AG04450 (cell line): ENCODE data around the gene MCOLN3. TPM values are rescaled to one million over a fixed set of nuclear protein-coding genes. Genes with fewer than 3 reads are reported as not detected.

Experiments
- CTCF ChIA-PET: fragments of 300-600, 350-600 bp; formaldehyde crosslinking; extraction: SDS; loops from one replicate; lab custom pipeline; 2022; ENCODE audit warnings: antibody characterized with exemption, inconsistent platforms; lab: Charles Lee
- POLR2A ChIA-PET: fragments of 350-600 bp; formaldehyde crosslinking; extraction: SDS; loops from one replicate; lab custom pipeline; 2021; ENCODE audit warnings: antibody characterized with exemption, inconsistent platforms; lab: Yijun Ruan, JAX
- DNase-seq: peaks from one replicate; pipeline ENCODE4 v3.0.0-alpha.2; 2011; ENCODE audit warnings: low read depth, low spot score
- H3K27ac ChIP-seq: one replicate; pipeline ENCODE4 v1.5.1; 2012; ENCODE audit warnings: low read depth, low read length, control low read depth
- H3K27me3 ChIP-seq: one replicate; pipeline ENCODE4 v1.6.0; 2012; ENCODE audit warnings: low read length; ENCODE audit not compliant: control insufficient read depth, insufficient read depth
- H3K4me3 ChIP-seq: 2 replicates; pipeline ENCODE4 v1.5.1; 2011; ENCODE audit warnings: mild to moderate bottlenecking, low read depth, low read length, control low read depth
- H3K9me3 ChIP-seq: 2 replicates; pipeline ENCODE4 v1.5.1; 2012; ENCODE audit warnings: low read length; ENCODE audit not compliant: control insufficient read depth, insufficient read depth
- CTCF ChIP-seq: IDR thresholded peaks from 2 replicates; pipeline ENCODE4 v1.5.1; 2011; ENCODE audit warnings: low read depth, low read length, control low read depth, inconsistent platforms
- polyA plus RNA-seq: library from polyadenylated mRNA; depleted of rRNA; stranded (reverse); fragments of >200 nt; gene quantifications from 2 replicates; pipeline ENCODE4 v1.2.3, GENCODE V29; 2011

The MCOLN3 gene
- polyA plus RNA-seq, 1 experiment: 0.05 TPM

GRCh38 chr1:85054664-85055063 lies 6.4 kb upstream of the MCOLN3 start:
- DNase-seq: no peak
- POLR2A ChIA-PET: no interaction called here
- Histone ChIP-seq H3K27ac (no peak overlapping the region), H3K4me3 (no peak overlapping the region), H3K27me3 (peaks cover 8% of the 10 kb centered on the region), H3K9me3 (no peaks in the 10 kb centered on the region)
- no peak for TF ChIP-seq CTCF
- CTCF ChIA-PET: no interaction called here

- Histone ChIP-seq H3K9me3 (peaks cover 4% of the 10 kb centered on the region; the same call in 1 of the 2 replicates), H3K27ac (no peak overlapping the region), H3K27me3 (peaks cover 53% of the 10 kb centered on the region), H3K4me3 (no peak overlapping the region)
- TF ChIP-seq CTCF: no peak
- DNase-seq: no peak
- ChIA-PET POLR2A (no interaction called here), CTCF (interaction anchor here (0.7 kb wide), 1 partner anchor 106 kb away, joined by 4 read pairs; no protein-coding TSS in a partner anchor)
Measured at GRCh38 chr1:85049735-85050166, 1.5 kb upstream of the MCOLN3 start.

GRCh38 chr1:85047472-85048295 lies 616 bp downstream of the MCOLN3 start:
- ChIA-PET CTCF (interaction anchor here (2.4 kb wide), 1 partner anchor 103 kb away, joined by 5 read pairs; no protein-coding TSS in a partner anchor), POLR2A (no interaction called here)
- TF ChIP-seq CTCF: no peak
- no peak for DNase-seq
- Histone ChIP-seq H3K27ac (no peak overlapping the region), H3K9me3 (peaks cover 4% of the 10 kb centered on the region; the same call in 1 of the 2 replicates), H3K4me3 (no peak overlapping the region; the same call in 1 of the 2 replicates), H3K27me3 (peaks cover 63% of the 10 kb centered on the region)

- POLR2A ChIA-PET: no interaction called here
- TF ChIP-seq CTCF: no peak
- H3K27ac ChIP-seq: no peak overlapping the region
- peaks cover 4% of the 10 kb centered on the region; the same call in 1 of the 2 replicates for H3K9me3 ChIP-seq
- no peak for DNase-seq
- H3K4me3 ChIP-seq: no peak overlapping the region
- CTCF ChIA-PET: interaction anchor here (2.4 kb wide), 1 partner anchor 102 kb away, joined by 5 read pairs; no protein-coding TSS in a partner anchor
- peaks cover 66% of the 10 kb centered on the region for H3K27me3 ChIP-seq
Measured at GRCh38 chr1:85047144-85047471, 1.2 kb downstream of the MCOLN3 start.

GRCh38 chr1:85042413-85042812 lies 5.9 kb downstream of the MCOLN3 start:
- Histone ChIP-seq H3K27me3 (peaks cover 47% of the 10 kb centered on the region), H3K9me3 (no peaks in the 10 kb centered on the region), H3K27ac (no peak overlapping the region), H3K4me3 (no peak overlapping the region)
- no peak for DNase-seq
- POLR2A ChIA-PET: no interaction called here
- no peak for TF ChIP-seq CTCF
- CTCF ChIA-PET: interaction anchor here (1.0 kb wide), 1 partner anchor 98 kb away, joined by 4 read pairs; no protein-coding TSS in a partner anchor
